HG02885 (cell line): ENCODE data around the gene UFSP1.

Experiments used
- ATAC-seq: cut with Tn5 transposase; IDR thresholded peaks from one replicate; pipeline ENCODE4 v1.9.1; 2021; ENCODE audit warnings: mild to moderate bottlenecking; ENCODE audit not compliant: unreplicated experiment, poor library complexity

The UFSP1 gene

GRCh38 chr7:100896732-100897608, 7.5 kb upstream of the UFSP1 start:
- ATAC-seq, result no peak

DNA sequence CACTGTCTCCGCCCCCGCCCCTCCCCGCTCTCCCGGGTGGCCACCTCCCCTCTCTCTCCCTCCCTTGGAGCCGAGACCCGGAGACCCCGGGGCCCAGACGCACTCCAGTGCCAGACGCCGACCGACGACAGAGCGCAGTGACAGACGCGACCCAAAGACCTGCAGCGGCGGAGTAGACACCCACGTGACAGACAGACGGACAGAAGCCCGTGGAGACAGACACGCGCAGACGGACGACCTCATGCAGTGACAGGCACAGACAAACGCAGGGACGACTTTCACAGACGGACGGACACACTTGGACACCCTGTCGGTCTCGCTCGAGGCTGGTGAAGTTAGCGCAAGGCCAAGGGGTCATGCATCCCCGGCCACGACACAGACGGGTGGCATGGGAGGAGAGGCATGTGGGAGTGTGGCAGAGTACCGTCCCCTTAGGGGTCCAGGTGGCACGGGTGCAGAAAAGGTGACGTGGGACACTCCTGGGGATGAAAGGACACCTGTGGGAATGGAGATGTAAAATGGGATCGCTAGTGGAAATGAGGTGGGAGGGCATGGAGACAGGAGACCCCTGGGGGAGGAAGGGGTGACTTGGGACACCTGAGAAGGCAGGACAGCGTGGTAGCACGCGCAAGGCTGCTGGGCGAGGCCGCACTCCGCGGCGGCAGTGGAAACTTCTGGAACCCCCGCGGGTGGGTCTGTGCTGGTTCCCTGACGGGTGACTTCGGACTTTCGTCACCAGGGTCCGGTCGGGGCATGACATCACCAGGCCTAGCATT, 6.6 kb upstream of the UFSP1 start:
- ATAC-seq, result no peak

GRCh38 chr7:100895701-100895955, 6.1 kb upstream of the UFSP1 start, which contains the start of gene ACHE:
Gene ACHE, minus strand, starts transcription at chr7:100895888. Its CDS starts 1,656 bp downstream, at chr7:100894232.
- no peak for ATAC-seq

DNA sequence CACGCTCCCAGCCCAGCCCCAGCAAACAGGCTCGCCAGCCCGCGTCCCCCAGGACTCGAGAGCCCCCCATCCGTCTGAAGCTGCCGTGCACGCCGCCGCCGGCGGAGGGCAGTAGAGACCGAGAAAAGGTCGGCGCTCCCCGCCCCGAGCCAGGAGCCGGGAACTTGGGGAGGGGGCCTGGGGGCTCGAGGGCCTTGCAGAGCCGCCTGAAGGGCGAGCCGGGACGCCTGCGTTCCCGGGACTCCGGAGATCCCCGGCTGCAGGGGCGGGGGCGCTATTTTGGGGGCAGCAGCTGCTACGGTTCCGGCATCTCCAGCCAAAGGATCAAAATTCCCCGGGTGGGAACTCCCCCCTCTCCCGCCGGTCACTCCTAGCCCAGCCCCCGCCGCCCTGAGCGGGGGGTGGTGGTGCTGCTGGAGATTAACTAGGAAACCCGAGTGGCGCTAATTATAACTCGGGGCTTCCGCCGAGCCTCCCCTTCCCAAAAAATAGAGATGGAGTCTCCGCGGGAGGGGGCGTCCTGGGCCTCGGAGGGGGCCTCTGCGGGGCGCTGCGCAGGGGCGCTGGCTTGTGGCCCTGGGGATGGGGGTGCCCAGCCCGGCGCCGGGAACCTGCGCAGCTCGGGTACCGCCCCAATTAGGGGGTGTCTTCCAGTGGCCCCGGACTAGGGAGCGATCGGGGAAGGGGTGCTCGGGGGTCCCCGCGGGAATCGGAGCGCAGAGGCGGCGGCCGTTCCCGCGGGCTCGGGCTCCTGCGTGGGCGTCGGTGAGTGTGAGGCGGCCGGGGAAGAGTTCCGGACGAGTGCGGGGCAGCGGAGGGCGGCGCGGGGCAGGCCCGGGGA, 5.6 kb upstream of the UFSP1 start:
- ATAC-seq, result no peak

DNA sequence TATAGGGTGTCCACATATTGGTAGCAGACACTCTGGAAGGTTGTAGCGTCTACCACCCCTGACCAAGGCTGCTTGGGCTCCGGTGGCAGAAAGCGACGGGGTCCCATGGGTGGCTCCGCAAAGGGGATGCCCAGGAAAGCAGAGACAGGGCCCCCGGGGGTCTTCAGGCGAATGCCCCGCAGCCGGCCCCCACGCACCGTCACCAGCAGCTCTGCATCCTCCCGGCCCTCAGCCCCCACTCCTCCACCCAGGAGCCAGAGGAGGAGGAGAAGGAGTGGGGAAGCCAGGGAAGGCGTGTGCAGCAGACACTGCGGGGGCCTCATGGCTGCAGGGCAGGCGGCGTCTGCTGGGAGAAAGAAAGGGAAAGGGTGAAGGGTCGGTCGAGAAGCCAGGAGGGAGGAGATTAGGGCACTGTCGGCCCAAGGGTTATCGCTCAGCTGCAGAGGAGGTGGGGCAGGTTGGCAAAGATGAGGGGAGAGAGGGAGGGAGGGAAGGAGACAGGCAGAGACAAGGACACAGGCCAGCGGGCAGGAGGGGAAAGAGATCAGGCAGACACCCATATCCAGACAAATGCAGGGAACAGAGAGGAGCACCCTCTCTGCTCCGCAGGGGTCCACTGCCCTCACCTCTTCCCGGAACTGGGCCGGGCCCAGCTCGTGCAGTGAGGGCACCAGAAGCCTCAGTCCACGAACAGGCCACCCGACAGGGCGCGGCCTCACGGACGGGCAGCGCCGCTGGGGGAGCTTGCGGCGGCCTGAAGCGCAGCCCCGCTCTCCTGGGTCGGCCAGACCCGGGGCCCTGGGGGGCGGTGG, 4.6 kb upstream of the UFSP1 start:
- ATAC-seq, result no peak

DNA sequence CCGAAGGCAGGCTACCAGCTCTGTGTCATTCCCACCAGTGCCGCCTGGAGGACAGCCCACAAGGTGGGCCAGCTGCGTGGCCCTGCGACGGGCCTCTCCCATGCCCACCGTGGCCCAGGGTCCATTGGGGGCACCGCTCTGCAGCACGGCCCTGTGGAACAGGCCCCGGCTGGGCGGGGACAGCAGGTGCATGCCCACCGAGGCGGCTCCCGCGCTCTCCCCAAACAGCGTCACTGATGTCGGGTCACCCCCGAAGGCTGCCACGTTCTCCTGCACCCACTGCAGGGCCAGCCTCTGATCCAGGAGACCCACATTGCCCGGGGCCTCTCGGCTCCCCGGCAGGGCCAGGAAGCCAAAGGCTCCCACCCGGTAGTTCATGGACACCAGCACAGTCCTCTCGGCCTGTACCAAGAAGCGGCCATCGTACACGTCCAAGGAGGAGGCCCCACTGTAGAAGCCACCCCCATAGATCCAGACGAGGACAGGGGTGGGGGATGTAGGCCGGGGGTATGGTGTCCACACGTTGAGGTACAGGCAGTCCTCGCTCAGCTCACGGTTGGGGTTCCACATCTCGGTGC, 3.9 kb upstream of the UFSP1 start:
- ATAC-seq, result no peak

DNA sequence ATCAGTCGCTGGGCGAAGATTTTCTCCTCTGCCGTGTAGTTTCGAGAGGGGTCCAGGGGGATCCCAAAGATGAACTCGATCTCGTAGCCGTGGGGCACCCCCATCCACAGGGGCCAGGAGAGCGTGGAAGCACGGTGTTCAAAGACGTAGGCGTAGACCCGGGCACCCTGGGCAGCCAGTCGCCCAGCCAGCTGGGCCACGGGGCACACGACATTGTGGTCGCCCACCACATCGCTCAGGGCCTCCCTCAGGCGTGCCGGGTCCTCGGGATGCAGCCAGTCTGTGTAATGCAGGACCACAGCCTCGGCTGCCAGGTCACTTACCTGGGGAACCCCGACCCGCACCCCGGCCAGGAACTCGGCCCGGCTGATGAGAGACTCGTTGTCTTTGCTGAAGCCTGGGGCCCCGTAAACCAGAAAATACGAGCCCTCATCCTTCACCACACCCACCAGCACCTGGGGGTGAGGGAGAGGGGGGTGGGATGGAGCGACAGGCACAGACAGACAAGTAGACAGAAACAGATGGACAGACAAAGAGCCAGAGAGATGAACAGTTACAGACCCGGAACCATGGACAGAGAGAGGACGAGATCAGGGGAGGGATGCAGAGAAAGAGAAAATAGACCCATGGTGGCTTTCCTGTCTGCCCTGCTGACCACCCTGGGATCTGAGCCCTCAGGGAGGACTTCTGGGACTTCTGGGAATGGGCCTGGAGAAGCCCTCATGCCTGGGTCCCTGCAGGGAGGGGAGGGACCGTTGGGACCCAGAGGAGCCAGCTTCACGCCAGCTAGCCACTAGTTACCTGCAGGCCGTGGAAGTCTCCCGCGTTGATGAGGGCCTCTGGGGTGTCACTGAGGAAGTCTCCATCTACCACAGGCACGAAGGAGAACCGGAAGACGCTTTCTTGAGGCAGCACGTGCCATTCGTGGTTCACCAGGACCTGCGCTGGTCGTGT, 3.1 kb upstream of the UFSP1 start:
- ATAC-seq, result no peak

- no peak for ATAC-seq
Observed at GRCh38 chr7:100891568-100892247, 2.2 kb upstream of the UFSP1 start.

DNA sequence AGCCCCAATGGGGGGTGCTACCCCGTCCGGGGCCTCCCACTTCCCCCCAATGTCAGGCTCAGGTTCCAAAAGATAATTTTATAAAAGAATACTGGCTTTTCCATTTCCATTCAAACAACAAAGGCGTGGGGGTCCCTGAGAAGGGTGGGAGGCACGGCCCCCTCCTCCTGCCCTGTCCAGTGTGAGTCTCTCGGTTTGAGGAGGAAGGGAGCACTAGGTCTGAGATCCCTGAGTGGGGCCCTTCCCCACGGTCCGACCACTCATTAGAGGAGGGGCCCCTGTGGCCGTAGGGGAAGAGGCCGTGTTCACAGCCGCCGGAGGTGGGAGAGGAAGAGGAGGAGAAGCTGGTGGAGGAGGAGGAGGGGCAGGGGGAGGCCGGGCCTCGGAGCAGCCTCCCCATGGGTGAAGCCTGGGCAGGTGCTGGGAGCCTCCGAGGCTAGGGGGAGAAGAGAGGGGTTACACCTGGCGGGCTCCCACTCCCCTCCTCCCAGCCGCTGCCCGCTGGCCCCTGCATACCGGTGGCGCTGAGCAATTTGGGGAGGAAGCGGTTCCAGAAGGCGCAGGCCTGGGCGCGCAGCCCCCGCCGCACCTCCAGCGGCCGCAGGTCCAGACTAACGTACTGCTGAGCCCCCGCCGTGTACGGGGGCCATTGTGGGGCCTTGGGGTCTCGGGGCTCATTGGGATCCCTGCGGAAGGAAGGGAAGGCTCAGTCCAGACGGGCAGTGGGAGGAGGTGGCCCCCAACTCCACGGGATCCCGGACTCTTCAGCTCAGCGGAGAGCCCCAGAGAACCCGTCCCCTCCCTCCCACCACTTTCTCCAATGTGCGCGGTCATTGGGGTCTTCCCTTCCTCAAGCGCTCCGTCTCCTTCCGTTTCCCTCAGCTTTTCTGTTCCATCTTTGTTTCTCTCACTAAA, 1.4 kb upstream of the UFSP1 start:
- no peak for ATAC-seq

DNA sequence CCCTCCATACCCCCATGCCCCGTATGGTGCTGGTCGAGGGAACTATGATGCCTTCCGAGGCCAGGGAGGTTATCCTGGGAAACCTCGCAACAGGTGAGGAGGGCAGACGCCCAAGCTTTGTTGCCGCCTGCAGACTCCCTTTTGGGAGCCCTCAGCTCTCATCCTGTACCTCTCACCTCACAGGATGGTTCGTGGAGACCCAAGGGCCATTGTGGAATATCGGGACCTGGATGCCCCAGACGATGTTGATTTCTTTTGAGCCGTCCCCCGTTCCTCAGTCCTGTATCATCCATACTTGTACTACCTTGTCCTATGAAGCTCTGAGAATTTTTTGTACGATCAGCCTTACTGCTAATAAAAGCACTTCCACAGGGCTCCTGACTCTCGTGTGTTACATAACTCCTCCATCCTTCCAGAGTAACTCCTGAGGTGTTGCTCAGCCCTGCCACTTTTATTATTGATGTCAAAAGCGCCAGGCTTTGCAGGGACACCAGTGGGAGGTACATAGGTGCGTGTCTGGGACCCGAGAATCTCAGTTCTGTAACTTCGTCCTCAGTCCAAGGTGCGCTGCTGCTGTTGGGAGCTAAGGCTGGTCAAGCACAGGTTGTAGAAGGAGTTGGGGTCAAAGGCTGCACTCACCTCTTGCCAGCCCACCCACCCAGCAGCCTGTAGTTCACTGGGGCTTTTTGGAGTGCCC, 1.1 kb downstream of the UFSP1 start:
- no peak for ATAC-seq

GRCh38 chr7:100887516-100888290, 1.8 kb downstream of the UFSP1 start:
- peak; percentile 35 for ATAC-seq

GRCh38 chr7:100886936-100887515, 2.5 kb downstream of the UFSP1 start:
- no peak for ATAC-seq

DNA sequence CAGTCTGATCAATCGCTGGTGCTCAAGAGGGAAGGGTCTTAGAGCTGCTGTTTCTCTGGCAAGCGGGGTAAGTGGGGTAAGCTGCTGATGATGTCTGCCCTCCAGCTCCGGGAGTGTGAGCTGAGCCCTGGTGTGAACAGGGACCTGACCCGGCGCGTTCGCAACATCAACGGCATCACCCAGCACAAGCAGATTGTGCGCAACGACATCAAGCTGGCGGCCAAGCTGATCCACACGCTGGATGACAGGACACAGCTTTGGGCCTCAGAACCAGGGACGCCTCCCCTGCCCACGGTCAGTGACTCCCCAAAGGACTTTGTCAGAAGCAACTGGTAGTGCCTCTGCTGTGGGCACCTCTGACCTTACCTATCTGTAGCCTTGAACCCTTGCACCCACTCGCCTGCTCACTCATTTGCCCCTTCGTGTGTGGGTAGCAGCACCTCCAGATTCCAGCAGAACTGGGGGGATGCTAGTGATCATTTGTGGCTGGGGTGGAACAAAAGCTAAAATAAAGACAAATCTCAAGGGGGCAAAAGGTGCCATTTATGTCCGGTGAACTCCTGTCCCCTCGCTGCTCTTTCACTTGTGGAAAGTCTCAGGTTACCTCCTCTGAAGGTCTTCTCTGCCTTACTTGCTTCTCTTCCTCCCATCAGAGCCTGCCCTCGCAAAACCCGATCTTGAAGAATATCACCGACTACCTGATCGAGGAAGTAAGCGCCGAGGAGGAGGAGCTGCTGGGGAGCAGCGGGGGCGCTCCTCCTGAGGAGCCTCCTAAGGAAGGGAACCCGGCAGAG, 3.2 kb downstream of the UFSP1 start:
- ATAC-seq, result no peak

DNA sequence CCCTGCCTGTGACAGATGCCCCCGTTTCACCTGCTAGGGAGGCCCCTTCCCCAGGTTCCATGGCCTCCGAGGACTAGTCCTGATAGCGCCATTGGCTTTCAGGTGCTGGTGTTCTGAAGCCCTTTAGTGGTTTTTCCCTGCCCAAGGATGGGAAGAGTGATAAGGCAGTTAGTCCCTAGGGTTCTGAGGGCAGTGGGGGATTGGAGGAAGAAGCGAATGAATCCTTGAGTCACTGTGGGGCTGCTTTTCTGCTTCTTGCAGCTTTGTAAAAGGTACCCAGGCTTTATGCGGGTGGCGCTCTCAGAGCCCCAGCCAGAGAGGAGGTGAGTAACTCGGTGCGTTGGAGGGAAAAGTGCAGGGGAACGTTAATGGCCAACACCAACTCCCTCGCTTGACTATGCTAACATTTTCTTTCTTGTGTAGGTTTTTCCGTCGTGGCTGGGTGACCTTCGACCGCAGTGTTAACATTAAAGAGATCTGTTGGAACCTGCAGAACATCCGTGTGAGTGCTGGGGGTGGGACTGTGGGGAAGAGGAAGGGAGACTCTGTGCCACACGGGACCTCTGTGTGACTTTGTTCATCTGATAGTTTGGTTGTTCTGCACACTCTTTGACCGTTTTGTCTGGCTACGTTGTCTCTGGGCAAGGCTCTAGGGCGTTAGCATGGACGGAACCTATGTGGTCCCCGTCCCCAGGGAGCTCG, 3.9 kb downstream of the UFSP1 start:
- ATAC-seq, result no peak
